A549 (cell line): ENCODE measurements around the gene REN. TPM values are rescaled to one million over a fixed set of nuclear protein-coding genes. Genes with fewer than 3 reads are reported as not detected.

Source experiments
- ATAC-seq, 2 experiments: fragments of 200-7000 bp in 1 of 2; fragments of >200 bp in 1 of 2; cut with Nextera tagmentation in 1 of 2; cut with Tn5 transposase in 1 of 2; 3 replicates each; pipeline versions ENCODE4 v1.8.0 to v1.9.1; 2018 to 2020; ENCODE audit warnings: mild to moderate bottlenecking in 1 of 2, moderate library complexity in 1 of 2
- CTCF ChIA-PET: fragments of 300-600 bp; sonication (Branson Sonifier 250); formaldehyde crosslinking; extraction: SDS; loops from one replicate; lab custom pipeline; 2021; ENCODE audit warnings: antibody characterized with exemption, inconsistent platforms; lab: Yijun Ruan, JAX
- POLR2A ChIA-PET: fragments of 350-600 bp; formaldehyde crosslinking; extraction: SDS; loops from one replicate; lab custom pipeline; 2021; ENCODE audit warnings: antibody characterized with exemption, inconsistent platforms; lab: Yijun Ruan, JAX
- DNase-seq, 2 experiments: peaks; one replicate each; pipeline versions ENCODE4 v3.0.0 to v3.0.0-alpha.2; 2011 to 2016; ENCODE audit warnings: low read depth in 1 of 2, low spot score in 1 of 2
- FAIRE-seq: peaks from 2 replicates; lab custom pipeline; 2011; peaks lifted over from hg19 to GRCh38; lab: Jason Lieb, UNC
- H3K27ac ChIP-seq, 2 experiments: fragments of >200 bp; sonication (Bioruptor Twin); formaldehyde crosslinking; 3 replicates each; pipeline ENCODE4 v1.5.1; 2016 to 2017
- H3K4me1 ChIP-seq: fragments of >200 bp; sonication (Bioruptor Twin); formaldehyde crosslinking; 3 replicates; pipeline ENCODE4 v1.6.1; 2016
- H3K4me2 ChIP-seq: fragments of >200 bp; sonication (Bioruptor Twin); formaldehyde crosslinking; 3 replicates; pipeline ENCODE4 v1.6.1; 2016
- H3K4me3 ChIP-seq: fragments of >200 bp; sonication (Bioruptor Twin); formaldehyde crosslinking; 3 replicates; pipeline ENCODE4 v1.5.1; 2016
- H3K9me3 ChIP-seq: fragments of >200 bp; sonication (Bioruptor Twin); formaldehyde crosslinking; 3 replicates; pipeline ENCODE4 v1.6.1; 2016
- BCL3 ChIP-seq: fragments of >200 bp; sonication (Bioruptor Twin); formaldehyde crosslinking; IDR thresholded peaks from 3 replicates; pipeline ENCODE4 v1.6.1; 2016
- BHLHE40 ChIP-seq: IDR thresholded peaks from 2 replicates; pipeline ENCODE4 v1.6.1; 2012; ENCODE audit warnings: low read depth, low read length, inconsistent platforms
- CBX8 ChIP-seq: fragments of 200-600 bp; sonication (generic); IDR thresholded peaks from 2 replicates; pipeline ENCODE4 v1.6.1; 2016
- CHD4 ChIP-seq: fragments of 200-600 bp; sonication (generic); IDR thresholded peaks from 2 replicates; pipeline ENCODE4 v1.6.1; 2016; ENCODE audit warnings: antibody characterized with exemption, mild to moderate bottlenecking, borderline replicate concordance
- CTCF ChIP-seq: fragments of >200 bp; sonication (Bioruptor Twin); formaldehyde crosslinking; IDR thresholded peaks from 3 replicates; pipeline ENCODE4 v1.5.1; 2016
- EHF ChIP-seq: fragments of 250-450 bp; sonication (Bioruptor Pico); IDR thresholded peaks from 2 replicates; pipeline ENCODE4 v1.5.0; 2020; ENCODE audit warnings: mild to moderate bottlenecking
- ELK1 ChIP-seq: fragments of 150-350 bp; IDR thresholded peaks from 2 replicates; pipeline ENCODE4 v1.6.1; 2014; ENCODE audit warnings: low read depth, mild to moderate bottlenecking, low read length
- ESRRA ChIP-seq: fragments of 150-350 bp; IDR thresholded peaks from 2 replicates; pipeline ENCODE4 v1.6.1; 2014; ENCODE audit warnings: mild to moderate bottlenecking, low read length, borderline replicate concordance
- FOSB ChIP-seq: fragments of 250-450 bp; sonication (Bioruptor Pico); IDR thresholded peaks from 2 replicates; pipeline ENCODE4 v1.5.0; 2020; ENCODE audit warnings: mild to moderate bottlenecking, moderate library complexity
- FOXS1 ChIP-seq: fragments of 250-450 bp; sonication (Bioruptor Pico); IDR thresholded peaks from 2 replicates; pipeline ENCODE4 v1.5.0; 2020; ENCODE audit warnings: mild to moderate bottlenecking, moderate library complexity
- HES2 ChIP-seq: fragments of >200 bp; sonication (Bioruptor Twin); formaldehyde crosslinking; IDR thresholded peaks from 2 replicates; pipeline ENCODE4 v1.6.1; 2016
- HOXA7 ChIP-seq: fragments of 250-450 bp; sonication (Bioruptor Pico); IDR thresholded peaks from 2 replicates; pipeline ENCODE4 v1.5.0; 2020; ENCODE audit warnings: mild to moderate bottlenecking, moderate library complexity
- HOXB13 ChIP-seq: fragments of 250-450 bp; sonication (Bioruptor Pico); IDR thresholded peaks from 2 replicates; pipeline ENCODE4 v1.5.0; 2020; ENCODE audit warnings: low read depth, mild to moderate bottlenecking, moderate library complexity
- JUNB ChIP-seq: fragments of >200 bp; sonication (Bioruptor Twin); formaldehyde crosslinking; IDR thresholded peaks from 2 replicates; pipeline ENCODE4 v1.6.1; 2016
- KDM1A ChIP-seq: fragments of 200-600 bp; sonication (generic); IDR thresholded peaks from 2 replicates; pipeline ENCODE4 v1.6.1; 2016; ENCODE audit warnings: low read depth, mild to moderate bottlenecking
- MAFK ChIP-seq: fragments of 450-650 bp; IDR thresholded peaks from 2 replicates; pipeline ENCODE4 v1.6.1; 2014; ENCODE audit not compliant: partially characterized antibody
- NFE2L2 ChIP-seq: fragments of 150-350 bp; conservative IDR thresholded peaks from 2 replicates; pipeline ENCODE4 v1.6.1; 2014; ENCODE audit warnings: low read length
- PBX3 ChIP-seq: IDR thresholded peaks from 2 replicates; pipeline ENCODE4 v1.6.1; 2012
- PHF8 ChIP-seq: fragments of 200-600 bp; sonication (generic); IDR thresholded peaks from 2 replicates; pipeline ENCODE4 v1.6.1; 2016; ENCODE audit warnings: low read depth, mild to moderate bottlenecking, antibody characterized with exemption, moderate library complexity, borderline replicate concordance
- POLR2AphosphoS2 ChIP-seq: conservative IDR thresholded peaks from 2 replicates; pipeline ENCODE4 v1.6.1; 2012; ENCODE audit warnings: low read length, improper control_type of control experiment, inconsistent platforms
- REST ChIP-seq: fragments of 200-600 bp; sonication (generic); IDR thresholded peaks from 2 replicates; pipeline ENCODE4 v1.6.1; 2016; ENCODE audit warnings: antibody characterized with exemption, mild to moderate bottlenecking, moderate library complexity
- RFX5 ChIP-seq: fragments of 450-650 bp; IDR thresholded peaks from 2 replicates; pipeline ENCODE4 v1.7.1; 2014; ENCODE audit warnings: antibody characterized with exemption, mild to moderate bottlenecking, moderate library complexity
- RNF2 ChIP-seq: fragments of 200-600 bp; sonication (generic); IDR thresholded peaks from 2 replicates; pipeline ENCODE4 v1.6.1; 2016; ENCODE audit warnings: low read depth, mild to moderate bottlenecking, antibody characterized with exemption, moderate library complexity, borderline replicate concordance
- USF2 ChIP-seq: fragments of 450-650 bp; IDR thresholded peaks from 2 replicates; pipeline ENCODE4 v1.6.1; 2014; ENCODE audit warnings: antibody characterized with exemption
- ZC3H11A ChIP-seq: fragments of 450-650 bp; IDR thresholded peaks from 2 replicates; pipeline ENCODE4 v1.6.1; 2014; ENCODE audit warnings: antibody characterized with exemption, mild to moderate bottlenecking
- ZSCAN20 ChIP-seq: fragments of 250-450 bp; sonication (Bioruptor Pico); IDR thresholded peaks from 2 replicates; pipeline ENCODE4 v1.8.0; 2022; ENCODE audit warnings: mild to moderate bottlenecking, moderate library complexity
- WGBS: methylation state at CpG from one replicate; pipeline ENCODE4 v1.1.6; 2017; ENCODE audit errors: missing lambda C conversion rate; 5-methylcytosine and 5-hydroxymethylcytosine counted together
- polyA plus RNA-seq, 4 experiments: library from polyadenylated mRNA; depleted of rRNA in 3 of 4; stranded (reverse); fragments of >200 nt; fragmentation: RNase III in 1 of 4; extraction: RNeasy Plus Mini Kit Qiagen cat#74134 plus additional on column Dnase treatment in 1 of 4; gene quantifications; 2 replicates in 3 of 4; 3 replicates in 1 of 4; pipeline ENCODE4 v1.2.3, GENCODE V29; 2011 to 2017

The REN gene
- polyA plus RNA-seq, 2 of the 4 experiments (the other 2 are of a cell fraction): not detected

GRCh38 chr1:204169858-204170257 is 3.7 kb upstream of the REN start:
- Histone ChIP-seq H3K4me3 (no peak overlapping the region), H3K27ac (no peak overlapping the region), H3K4me1 (peaks cover 5% of the 10 kb centered on the region; the same call in 2 of the 3 replicates), H3K4me2 (no peak overlapping the region), H3K9me3 (peaks cover 20% of the 10 kb centered on the region)
- no peak for ATAC-seq
- ChIA-PET POLR2A (no interaction called here), CTCF (interaction anchor here (1.0 to 16.3 kb wide), 11 partner anchors 8 to 637 kb away, joined by 3 to 314 read pairs (median 5); partner anchors contain the start of gene GOLT1A)
- WGBS: 56% methylated on average over 4 of the region's 4 CpGs
- no peak for DNase-seq
- TF ChIP-seq NFE2L2 (no peak), FOXS1 (no peak), MAFK (no peak), ESRRA (no peak), HES2 (no peak), PBX3 (no peak), RFX5 (no peak), FOSB (no peak), KDM1A (no peak), PHF8 (no peak), JUNB (no peak), BCL3 (no peak), BHLHE40 (no peak), CHD4 (no peak), CTCF (no peak), ELK1 (no peak), HOXA7 (CRISPR knock-in tag) (no peak), CBX8 (no peak), EHF (CRISPR knock-in tag) (no peak)
- FAIRE-seq: no peak

- ChIA-PET CTCF (interaction anchor here (0.8 to 16.3 kb wide), 11 partner anchors 10 to 335 kb away, joined by 3 to 314 read pairs (median 7); partner anchors contain the start of genes GOLT1A, PLEKHA6 and SNRPE), POLR2A (no interaction called here)
- Histone ChIP-seq H3K9me3 (peaks cover 20% of the 10 kb centered on the region), H3K4me1 (peaks cover 5% of the 10 kb centered on the region; the same call in 2 of the 3 replicates), H3K27ac (no peak overlapping the region), H3K4me3 (no peak overlapping the region), H3K4me2 (no peak overlapping the region)
- no peak for TF ChIP-seq HOXB13
- TF ChIP-seq REST: no peak
- no peak for TF ChIP-seq USF2
- TF ChIP-seq ZC3H11A: no peak
- TF ChIP-seq POLR2AphosphoS2: no peak
- no peak for TF ChIP-seq ZSCAN20 (CRISPR knock-in tag)
- no peak for TF ChIP-seq FOSB
- no peak for TF ChIP-seq RNF2
- ATAC-seq (no peak), FAIRE-seq (no peak), DNase-seq (no peak)
- 42% methylated on average over 5 of the region's 5 CpGs for WGBS
Measured at GRCh38 chr1:204167730-204168129, 1.6 kb upstream of the REN start.
